Posterior cingulate gyrus (tissue), 11 donors: Measurements from ENCODE around the gene SLC26A9.
A peak's percentile ranks its signal among the peaks of the same experiment; 100 is the strongest.

Experiments
- DNase-seq, 10 donors: peaks; one replicate each; pipeline versions ENCODE4 v3.0.0 to v3.0.0-alpha.2; 2020 to 2021; ENCODE audit warnings: mixed read lengths in 3 of 10
- intact Hi-C: fragments of 100-400 bp; cut with DNase I; formaldehyde crosslinking; loops from one replicate; pipeline ENCODE4 v1.15.1; 2023

Gene SLC26A9

GRCh38 chr1:205975387-205975998, 32.2 kb upstream of the SLC26A9 start:
- DNase-seq: no peak
- intact Hi-C loops: loop anchor here (5.0 kb wide), 1 partner anchor 318 kb away; no protein-coding TSS in a partner anchor

- intact Hi-C loops: loop anchor here (5.0 kb wide), 2 partner anchors 42 to 317 kb away; no protein-coding TSS in a partner anchor
- no peak for DNase-seq
These were observed 31.5 kb upstream of the SLC26A9 start for GRCh38 chr1:205974712-205975111.

- intact Hi-C loops: loop anchor here (5.0 kb wide), 1 partner anchor 41 kb away; no protein-coding TSS in a partner anchor
- DNase-seq: peak in 1 of 10 donors; percentile 31
These were observed 30.3 kb upstream of the SLC26A9 start for GRCh38 chr1:205973377-205974232.

GRCh38 chr1:205972491-205973168, 29.4 kb upstream of the SLC26A9 start:
- intact Hi-C loops: loop anchor here (5.0 kb wide), 1 partner anchor 40 kb away; no protein-coding TSS in a partner anchor
- DNase-seq: peak in 1 of 10 donors; percentile 53

GRCh38 chr1:205972081-205972480, 28.8 kb upstream of the SLC26A9 start:
- no peak for DNase-seq
- intact Hi-C loops: loop anchor here (5.0 kb wide), 1 partner anchor 40 kb away; no protein-coding TSS in a partner anchor

GRCh38 chr1:205971082-205971481, 27.8 kb upstream of the SLC26A9 start:
- DNase-seq: peak in 1 of 10 donors; percentile 14
- intact Hi-C loops: loop anchor here (5.0 kb wide), 1 partner anchor 39 kb away; no protein-coding TSS in a partner anchor

GRCh38 chr1:205970486-205970885, 27.2 kb upstream of the SLC26A9 start:
- intact Hi-C loops: loop anchor here (5.0 kb wide), 1 partner anchor 38 kb away; no protein-coding TSS in a partner anchor
- peak in 1 of 10 donors; percentile 1 for DNase-seq

- peak in 1 of 10 donors; percentile 48 for DNase-seq
- intact Hi-C loops: no loop called here
These were observed 26.0 kb upstream of the SLC26A9 start for GRCh38 chr1:205969229-205969628.

GRCh38 chr1:205967554-205968335, 24.5 kb upstream of the SLC26A9 start:
- intact Hi-C loops: no loop called here
- peak in 1 of 10 donors; percentile 17 for DNase-seq

GRCh38 chr1:205965036-205965884, 22.0 kb upstream of the SLC26A9 start:
- intact Hi-C loops: no loop called here
- peak in 1 of 10 donors; percentile 71 for DNase-seq

- DNase-seq: peak in 1 of 10 donors; percentile 62
- intact Hi-C loops: no loop called here
These were observed 20.3 kb upstream of the SLC26A9 start for GRCh38 chr1:205963352-205964155.

- intact Hi-C loops: no loop called here
- peak in 1 of 10 donors; percentile 60 for DNase-seq
These were observed 19.6 kb upstream of the SLC26A9 start for GRCh38 chr1:205962821-205963221.

GRCh38 chr1:205961991-205962820, 18.9 kb upstream of the SLC26A9 start:
- no peak for DNase-seq
- intact Hi-C loops: no loop called here

- no peak for DNase-seq
- intact Hi-C loops: no loop called here
These were observed 18.1 kb upstream of the SLC26A9 start for GRCh38 chr1:205961405-205961804.

- intact Hi-C loops: no loop called here
- no peak for DNase-seq
These were observed 16.5 kb upstream of the SLC26A9 start for GRCh38 chr1:205959789-205960188.

GRCh38 chr1:205955499-205955898, 12.2 kb upstream of the SLC26A9 start:
- DNase-seq: no peak
- intact Hi-C loops: no loop called here

GRCh38 chr1:205954819-205955404, 11.7 kb upstream of the SLC26A9 start:
- no peak for DNase-seq
- intact Hi-C loops: no loop called here
